Hepatocyte (in vitro differentiated cells): Measurements from ENCODE around the gene OTOG.

Source experiments
- EZH2phosphoT487 ChIP-seq: fragments of 200-600 bp; sonication (generic); IDR thresholded peaks from one replicate; pipeline ENCODE4 v1.6.1; 2018; ENCODE audit warnings: antibody characterized with exemption, mild to moderate bottlenecking, low read depth, moderate library complexity; ENCODE audit not compliant: unreplicated experiment, severe bottlenecking
- TF ChIP-seq, protein P1 (sequence below): fragments of 200-600 bp; sonication (generic); IDR thresholded peaks from 2 replicates; pipeline ENCODE4 v1.5.1; 2016; ENCODE audit warnings: antibody characterized with exemption, mild to moderate bottlenecking; ENCODE audit not compliant: poor library complexity

- TF ChIP-seq, protein P1, sequence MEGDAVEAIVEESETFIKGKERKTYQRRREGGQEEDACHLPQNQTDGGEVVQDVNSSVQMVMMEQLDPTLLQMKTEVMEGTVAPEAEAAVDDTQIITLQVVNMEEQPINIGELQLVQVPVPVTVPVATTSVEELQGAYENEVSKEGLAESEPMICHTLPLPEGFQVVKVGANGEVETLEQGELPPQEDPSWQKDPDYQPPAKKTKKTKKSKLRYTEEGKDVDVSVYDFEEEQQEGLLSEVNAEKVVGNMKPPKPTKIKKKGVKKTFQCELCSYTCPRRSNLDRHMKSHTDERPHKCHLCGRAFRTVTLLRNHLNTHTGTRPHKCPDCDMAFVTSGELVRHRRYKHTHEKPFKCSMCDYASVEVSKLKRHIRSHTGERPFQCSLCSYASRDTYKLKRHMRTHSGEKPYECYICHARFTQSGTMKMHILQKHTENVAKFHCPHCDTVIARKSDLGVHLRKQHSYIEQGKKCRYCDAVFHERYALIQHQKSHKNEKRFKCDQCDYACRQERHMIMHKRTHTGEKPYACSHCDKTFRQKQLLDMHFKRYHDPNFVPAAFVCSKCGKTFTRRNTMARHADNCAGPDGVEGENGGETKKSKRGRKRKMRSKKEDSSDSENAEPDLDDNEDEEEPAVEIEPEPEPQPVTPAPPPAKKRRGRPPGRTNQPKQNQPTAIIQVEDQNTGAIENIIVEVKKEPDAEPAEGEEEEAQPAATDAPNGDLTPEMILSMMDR, result no peak
- no peak for TF ChIP-seq EZH2phosphoT487
Observed at GRCh38 chr11:17526931-17527627, 20.0 kb upstream of the OTOG start.
